GM21447 (cell line): ENCODE measurements around the gene METTL9.

ENCODE experiments used
- ATAC-seq: cut with Tn5 transposase; IDR thresholded peaks from one replicate; pipeline ENCODE4 v1.9.1; 2021; ENCODE audit not compliant: unreplicated experiment

Gene METTL9

GRCh38 chr16:21703589-21704174 is 104.3 kb downstream of the METTL9 start:
- peak; percentile 69 for ATAC-seq

DNA sequence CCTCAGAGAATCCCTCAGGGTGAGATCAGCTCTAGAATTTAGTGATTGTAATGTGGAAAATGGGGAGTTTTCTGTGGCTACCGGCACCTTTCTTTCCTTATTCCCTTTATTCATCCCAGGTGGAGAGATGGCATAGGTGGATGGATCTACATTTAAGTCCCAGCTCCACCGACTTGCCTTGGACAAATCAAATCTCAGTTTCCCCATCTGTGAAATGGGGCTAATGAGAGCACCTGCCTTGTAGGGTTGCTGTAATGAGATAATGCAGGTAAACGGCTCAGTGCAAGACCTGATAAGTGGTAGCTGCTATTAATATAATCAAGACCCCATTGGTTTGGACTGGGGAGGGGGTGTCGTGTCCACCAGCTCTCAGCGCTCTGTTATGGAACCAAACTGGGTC is 104.9 kb downstream of the METTL9 start:
- ATAC-seq = no peak

- ATAC-seq = no peak
Measured at GRCh38 chr16:21704733-21705132, 105.4 kb downstream of the METTL9 start.
